DND-41 (cell line): Measurements from ENCODE around the gene PTPRK.

Experiments used
- EZH2 ChIP-seq: IDR thresholded peaks from 3 replicates; pipeline ENCODE4 v1.6.1; 2012; ENCODE audit warnings: borderline replicate concordance, low read depth, mild to moderate bottlenecking, moderate library complexity, low read length, inconsistent platforms; ENCODE audit not compliant: severe bottlenecking
- TF ChIP-seq, protein P1 (sequence below): IDR thresholded peaks from 2 replicates; pipeline ENCODE4 v1.5.1; 2012; ENCODE audit warnings: borderline replicate concordance, low read length, moderate library complexity, mild to moderate bottlenecking; ENCODE audit not compliant: poor library complexity, severe bottlenecking; ENCODE audit errors: extremely low read depth

DNA sequence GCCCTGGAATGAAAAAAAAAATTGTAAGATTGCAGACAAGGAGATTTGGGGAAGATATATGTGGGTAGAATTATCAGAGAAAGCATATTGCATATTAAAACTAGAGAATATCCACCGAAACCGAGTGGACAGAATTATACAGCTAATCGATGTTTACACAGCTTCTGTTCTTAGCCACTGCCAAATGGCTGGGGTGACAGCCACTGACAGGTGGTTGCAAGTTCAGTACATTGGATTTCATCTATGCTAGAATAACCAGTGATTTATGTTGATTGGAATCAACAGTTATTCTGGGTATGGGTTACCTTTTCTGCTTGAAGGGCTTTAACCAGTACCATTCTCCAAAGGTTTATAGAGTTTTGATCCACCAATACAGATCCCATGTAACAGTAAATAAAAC lies 571.1 kb downstream of the PTPRK start:
- TF ChIP-seq, protein P1, sequence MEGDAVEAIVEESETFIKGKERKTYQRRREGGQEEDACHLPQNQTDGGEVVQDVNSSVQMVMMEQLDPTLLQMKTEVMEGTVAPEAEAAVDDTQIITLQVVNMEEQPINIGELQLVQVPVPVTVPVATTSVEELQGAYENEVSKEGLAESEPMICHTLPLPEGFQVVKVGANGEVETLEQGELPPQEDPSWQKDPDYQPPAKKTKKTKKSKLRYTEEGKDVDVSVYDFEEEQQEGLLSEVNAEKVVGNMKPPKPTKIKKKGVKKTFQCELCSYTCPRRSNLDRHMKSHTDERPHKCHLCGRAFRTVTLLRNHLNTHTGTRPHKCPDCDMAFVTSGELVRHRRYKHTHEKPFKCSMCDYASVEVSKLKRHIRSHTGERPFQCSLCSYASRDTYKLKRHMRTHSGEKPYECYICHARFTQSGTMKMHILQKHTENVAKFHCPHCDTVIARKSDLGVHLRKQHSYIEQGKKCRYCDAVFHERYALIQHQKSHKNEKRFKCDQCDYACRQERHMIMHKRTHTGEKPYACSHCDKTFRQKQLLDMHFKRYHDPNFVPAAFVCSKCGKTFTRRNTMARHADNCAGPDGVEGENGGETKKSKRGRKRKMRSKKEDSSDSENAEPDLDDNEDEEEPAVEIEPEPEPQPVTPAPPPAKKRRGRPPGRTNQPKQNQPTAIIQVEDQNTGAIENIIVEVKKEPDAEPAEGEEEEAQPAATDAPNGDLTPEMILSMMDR: no peak
- TF ChIP-seq EZH2: no peak
